Sigmoid colon (tissue), 7 donors: ENCODE results near the gene MPV17. TPM values are rescaled to one million over a fixed set of nuclear protein-coding genes. Genes with fewer than 3 reads are reported as not detected.
"Not testable (repeated sequence)": the region's sequence is repeated elsewhere in the genome, so short reads cannot be mapped to it uniquely, and the experiment has no call there.

ENCODE experiments used
- DNase-seq: peaks from one replicate; pipeline ENCODE4 v3.0.0-alpha.2; 2019
- H3K27ac ChIP-seq, 4 donors: fragments of 200-600 bp; sonication (generic); one replicate each; pipeline ENCODE4 v1.5.1; 2016 to 2019; ENCODE audit warnings: mild to moderate bottlenecking in 1 of 4
- H3K27me3 ChIP-seq, 3 donors: fragments of 200-600 bp; sonication (generic); one replicate each; pipeline ENCODE4 v1.5.1; 2019; ENCODE audit warnings: mild to moderate bottlenecking in 1 of 3
- H3K36me3 ChIP-seq, 4 donors: fragments of 200-600 bp; sonication (generic); one replicate each; pipeline ENCODE4 v1.5.1; 2016 to 2019
- H3K4me1 ChIP-seq, 4 donors: fragments of 200-600 bp; sonication (generic); one replicate each; pipeline ENCODE4 v1.5.1; 2017 to 2019
- H3K4me3 ChIP-seq, 4 donors: fragments of 200-600 bp; sonication (generic); one replicate each; pipeline ENCODE4 v1.5.1; 2017 to 2019; ENCODE audit warnings: mild to moderate bottlenecking in 2 of 4, moderate library complexity in 1 of 4
- H3K9me3 ChIP-seq, 4 donors: fragments of 200-600 bp in 3 of 4; sonication (generic) in 3 of 4; one replicate each; pipeline versions ENCODE4 v1.5.1 to v1.6.1; 2013 to 2019
- EP300 ChIP-seq, 4 donors: sonication (generic); formaldehyde crosslinking; IDR thresholded peaks; one replicate each; pipeline ENCODE4 v1.6.1; 2017; ENCODE audit warnings: antibody characterized with exemption in 4 of 4
- POLR2A ChIP-seq, 2 donors: fragments of 450-650 bp; IDR thresholded peaks; one replicate each; pipeline ENCODE4 v1.6.1; 2016; ENCODE audit warnings: antibody characterized with exemption in 2 of 2, mild to moderate bottlenecking in 2 of 2, moderate library complexity in 2 of 2
- POLR2AphosphoS5 ChIP-seq, 4 donors: sonication (generic); formaldehyde crosslinking; IDR thresholded peaks; one replicate each; pipeline ENCODE4 v1.6.1; 2017; ENCODE audit warnings: antibody characterized with exemption in 4 of 4
- WGBS, 2 donors: extraction: QIAGEN DNeasy Blood & Tissue Kit; methylation state at CpG; one replicate each; pipeline ENCODE4 v1.1.7; 2013; 5-methylcytosine and 5-hydroxymethylcytosine counted together
- intact Hi-C: fragments of 100-400 bp; cut with DNase I; formaldehyde crosslinking; loops from one replicate; pipeline ENCODE4 v1.15.1; 2023
- polyA plus RNA-seq, 3 donors: library from polyadenylated mRNA; stranded (reverse); fragments of 200-250 nt; gene quantifications; one replicate each; pipeline ENCODE4 v1.2.3, GENCODE V29; 2013
- total RNA-seq, 4 donors: library from RNA; depleted of rRNA; stranded (reverse); fragments of >200 nt; gene quantifications; one replicate each; pipeline ENCODE4 v1.1.0, GENCODE V29; 2016
- TF ChIP-seq, protein P1 (sequence below), 4 experiments: fragments of 450-650 bp in 3 of 4; fragments of 200-600 bp in 1 of 4; IDR thresholded peaks; one replicate each; pipeline ENCODE4 v1.5.1; 2016 to 2019; ENCODE audit warnings: antibody characterized with exemption in 4 of 4, mild to moderate bottlenecking in 3 of 4, moderate library complexity in 2 of 4
- donor health status: healthy with polysubstance abuse.
- donor health status: Bipolar disorder and iron deficiency.
- donor health status: healthy.

MPV17 gene
- total and polyA plus RNA-seq, 7 donors = 22.2 to 68.6 (median 59.9) TPM

DNA sequence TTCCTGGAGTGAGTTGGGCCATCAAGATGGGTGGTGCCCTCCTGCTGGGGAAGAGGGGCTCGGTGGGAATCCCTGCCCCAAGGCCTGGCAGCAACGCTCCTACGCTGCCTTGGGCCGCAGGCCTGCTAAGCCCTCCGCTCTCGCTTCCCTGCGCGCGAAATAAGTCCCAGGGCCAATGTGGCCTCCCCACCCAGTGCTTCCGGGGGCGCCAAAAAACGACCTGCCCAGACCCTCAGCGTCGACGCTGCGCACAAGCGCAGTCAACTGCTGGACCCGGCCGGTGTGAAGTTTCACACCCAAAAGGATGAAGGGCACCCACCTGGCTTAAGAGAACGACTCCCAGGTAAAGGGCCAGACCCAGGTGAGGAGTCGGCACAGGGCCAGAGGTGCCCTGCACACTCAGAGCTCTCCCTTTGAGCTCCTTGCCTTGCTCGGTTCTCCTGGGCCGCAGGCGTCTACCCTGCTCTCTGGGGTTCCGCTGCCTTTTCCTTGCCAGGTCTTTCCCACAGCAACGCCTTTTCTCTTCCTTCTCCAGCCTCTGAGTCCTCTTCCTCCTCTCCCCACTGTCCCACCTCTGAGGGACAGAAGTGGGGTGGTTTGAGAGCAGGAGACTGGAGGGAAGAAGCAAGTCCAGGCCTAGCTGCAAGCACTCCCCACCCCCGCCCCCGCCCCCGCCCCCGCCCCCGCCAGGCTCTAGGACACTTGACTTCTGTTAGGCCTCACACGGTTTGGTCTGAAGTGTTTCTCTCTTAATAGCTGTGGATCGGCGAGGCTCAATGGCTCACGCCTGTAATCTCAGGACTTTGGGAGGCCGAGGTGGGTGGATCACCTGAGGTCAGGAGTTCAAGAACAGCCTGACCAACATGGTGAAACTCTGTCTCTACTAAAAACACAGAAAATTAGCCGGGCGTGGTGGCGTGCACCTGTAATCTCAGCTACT, 47.4 kb downstream of the MPV17 start, which contains the start of gene DNAJC5G:
DNAJC5G (plus strand) TSS at position 223 of the 940 bp plus-strand sequence. CDS start 1,296 bp downstream, outside the sequence.
- H3K27ac ChIP-seq = no peak within 1 kb of the TSS
- DNase-seq = no peak
- no peaks in the 10 kb centered on the region for H3K4me1 ChIP-seq
- H3K27me3 ChIP-seq = peaks cover 0 to 30% (median 2%) of the 10 kb centered on the region in 3 donors
- 85 to 86% methylated on average over 39 of the region's 39 CpGs for WGBS, 2 donors
- TF ChIP-seq, protein P1, sequence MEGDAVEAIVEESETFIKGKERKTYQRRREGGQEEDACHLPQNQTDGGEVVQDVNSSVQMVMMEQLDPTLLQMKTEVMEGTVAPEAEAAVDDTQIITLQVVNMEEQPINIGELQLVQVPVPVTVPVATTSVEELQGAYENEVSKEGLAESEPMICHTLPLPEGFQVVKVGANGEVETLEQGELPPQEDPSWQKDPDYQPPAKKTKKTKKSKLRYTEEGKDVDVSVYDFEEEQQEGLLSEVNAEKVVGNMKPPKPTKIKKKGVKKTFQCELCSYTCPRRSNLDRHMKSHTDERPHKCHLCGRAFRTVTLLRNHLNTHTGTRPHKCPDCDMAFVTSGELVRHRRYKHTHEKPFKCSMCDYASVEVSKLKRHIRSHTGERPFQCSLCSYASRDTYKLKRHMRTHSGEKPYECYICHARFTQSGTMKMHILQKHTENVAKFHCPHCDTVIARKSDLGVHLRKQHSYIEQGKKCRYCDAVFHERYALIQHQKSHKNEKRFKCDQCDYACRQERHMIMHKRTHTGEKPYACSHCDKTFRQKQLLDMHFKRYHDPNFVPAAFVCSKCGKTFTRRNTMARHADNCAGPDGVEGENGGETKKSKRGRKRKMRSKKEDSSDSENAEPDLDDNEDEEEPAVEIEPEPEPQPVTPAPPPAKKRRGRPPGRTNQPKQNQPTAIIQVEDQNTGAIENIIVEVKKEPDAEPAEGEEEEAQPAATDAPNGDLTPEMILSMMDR (IDR thresholded peaks at IDR 0.05) = no peak
- no peak for TF ChIP-seq POLR2AphosphoS5 (IDR thresholded peaks at IDR 0.05)
- no peak for TF ChIP-seq EP300 (IDR thresholded peaks at IDR 0.05)
- TF ChIP-seq POLR2A (IDR thresholded peaks at IDR 0.05) = no peak
- no peaks in the 10 kb centered on the region for H3K9me3 ChIP-seq
- no peak within 1 kb of the TSS for H3K4me3 ChIP-seq
- no peaks in the 10 kb centered on the region for H3K36me3 ChIP-seq
- intact Hi-C loops = no loop called here

DNA sequence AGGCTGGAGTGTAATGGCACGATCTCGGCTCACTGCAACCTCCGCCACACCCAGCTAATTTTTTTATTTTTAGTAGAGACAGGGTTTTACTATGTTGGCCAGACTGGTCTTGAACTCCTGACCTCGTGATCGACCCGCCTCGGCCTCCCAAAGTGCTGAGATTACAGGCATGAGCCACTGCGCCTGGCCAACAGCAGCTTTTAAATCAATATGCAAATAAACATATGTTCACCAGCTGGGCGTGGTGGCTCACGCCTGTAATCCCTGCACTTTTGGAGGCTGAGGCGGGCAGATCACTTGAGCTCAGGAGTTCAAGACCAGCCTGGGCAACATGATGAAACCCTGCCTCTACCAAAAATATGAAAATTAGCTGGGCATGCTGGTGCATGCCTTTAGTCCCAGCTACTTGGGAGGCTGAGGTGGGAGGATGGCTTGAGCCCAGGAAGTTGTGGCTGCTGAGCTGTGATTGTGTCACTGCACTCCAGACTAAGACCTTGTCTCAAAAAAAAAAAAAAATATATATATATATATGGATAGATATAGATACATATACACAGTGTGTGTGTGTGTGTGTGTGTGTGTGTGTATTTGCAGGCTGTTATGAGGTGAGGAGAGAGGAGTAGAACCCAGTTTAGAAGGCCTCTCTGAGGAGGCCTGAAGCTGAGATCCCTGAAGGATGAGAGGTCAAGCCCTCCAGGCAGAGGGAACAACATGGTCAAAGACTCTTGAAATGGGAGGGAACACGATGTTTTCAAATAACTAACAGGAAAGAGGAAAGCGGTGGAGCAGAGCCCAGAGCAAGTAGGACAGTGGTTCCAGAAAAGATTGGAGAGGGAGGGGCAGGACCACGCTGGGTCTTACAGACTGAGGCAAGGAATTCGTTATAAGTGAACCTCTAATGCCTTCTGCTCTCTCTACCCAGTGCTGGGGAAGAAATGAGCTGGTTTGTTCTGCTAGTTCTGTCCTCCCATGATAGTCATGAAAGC, 50.1 kb downstream of the MPV17 start:
- H3K4me1 ChIP-seq, H3K27ac ChIP-seq, H3K36me3 ChIP-seq, intact Hi-C loops, H3K4me3 ChIP-seq, H3K9me3 ChIP-seq: not testable (repeated sequence)
- 39 to 76% methylated on average over 15 of the region's 15 CpGs for WGBS, 2 donors
- H3K27me3 ChIP-seq = peaks cover 0 to 34% (median 2%) of the 10 kb centered on the region in 3 donors
- DNase-seq = peak; percentile 19

DNA sequence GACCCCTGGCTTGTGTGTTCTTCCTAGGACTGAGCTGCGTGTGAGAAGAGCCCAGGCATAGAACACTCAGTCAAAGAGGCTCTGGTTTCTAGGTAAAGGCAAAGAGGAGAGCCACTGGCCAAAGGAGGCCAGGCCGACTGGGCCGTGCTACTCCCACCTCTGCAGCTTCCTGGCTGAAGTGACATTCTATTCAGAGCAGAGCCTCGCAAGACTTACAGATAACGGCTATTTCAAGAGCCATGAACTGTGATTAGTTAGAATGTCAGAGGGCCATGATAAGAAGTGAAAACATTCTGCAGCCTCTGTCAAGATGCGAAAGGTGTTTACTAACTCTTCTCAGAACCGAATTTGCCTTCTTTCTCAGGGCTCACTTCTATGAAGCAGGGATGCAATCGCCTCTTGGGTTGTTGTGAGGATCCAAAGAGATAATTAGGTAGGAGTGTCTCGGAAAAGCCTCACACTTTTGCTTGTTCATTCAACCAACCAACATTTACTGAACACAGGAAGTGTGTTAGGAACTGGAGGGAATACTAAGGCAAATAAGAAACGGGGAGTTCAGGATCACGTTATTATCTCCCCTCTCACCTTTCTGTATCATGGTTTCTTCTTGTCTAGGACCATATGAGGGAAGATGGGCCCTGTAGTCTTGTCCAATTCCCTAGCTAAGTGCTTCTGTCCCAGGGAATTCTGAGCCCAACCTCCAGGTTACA, 51.1 kb downstream of the MPV17 start:
- peak; percentile 8 for DNase-seq
- no peak for TF ChIP-seq POLR2A (IDR thresholded peaks at IDR 0.05)
- no peak for TF ChIP-seq POLR2AphosphoS5 (IDR thresholded peaks at IDR 0.05)
- no peaks in the 10 kb centered on the region for H3K36me3 ChIP-seq
- no peak overlapping the region for H3K27ac ChIP-seq
- intact Hi-C loops = no loop called here
- H3K4me3 ChIP-seq = no peak overlapping the region
- no peaks in the 10 kb centered on the region for H3K9me3 ChIP-seq
- WGBS, 2 donors = 70 to 80% methylated on average over 11 of the region's 11 CpGs
- peaks cover 0 to 37% (median 9%) of the 10 kb centered on the region in 3 donors for H3K27me3 ChIP-seq
- no peaks in the 10 kb centered on the region for H3K4me1 ChIP-seq

DNA sequence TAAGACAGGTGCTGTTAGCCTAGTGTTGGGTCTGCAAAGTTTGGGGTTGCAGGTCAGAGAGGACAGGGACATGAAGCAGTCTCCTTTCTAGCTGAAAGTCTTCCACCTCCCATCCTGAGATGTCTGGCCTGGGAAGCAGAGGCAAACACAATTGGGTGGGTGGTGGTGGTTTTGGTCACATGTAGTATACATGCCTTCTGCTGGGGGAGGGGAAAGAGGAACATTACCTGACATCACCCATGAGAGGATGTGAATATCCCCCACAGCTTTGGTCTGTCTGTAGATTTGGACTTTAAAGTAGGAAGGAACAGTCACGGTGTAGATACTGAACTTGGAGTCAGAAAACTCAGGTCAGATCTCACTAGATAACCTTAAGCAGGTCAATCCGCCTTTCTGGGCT, 52.2 kb downstream of the MPV17 start:
- H3K36me3 ChIP-seq = no peaks in the 10 kb centered on the region
- no peak overlapping the region for H3K27ac ChIP-seq
- TF ChIP-seq POLR2AphosphoS5 (IDR thresholded peaks at IDR 0.05) (no peak), POLR2A (IDR thresholded peaks at IDR 0.05) (no peak), EP300 (IDR thresholded peaks at IDR 0.05) (no peak)
- TF ChIP-seq, protein P1 (IDR thresholded peaks at IDR 0.05) = no peak
- 57 to 65% methylated on average over 2 of the region's 2 CpGs for WGBS, 2 donors
- no peak for DNase-seq
- no peak overlapping the region for H3K4me3 ChIP-seq
- peaks cover 2 to 43% (median 19%) of the 10 kb centered on the region in 3 donors for H3K27me3 ChIP-seq
- intact Hi-C loops = no loop called here
- no peaks in the 10 kb centered on the region for H3K4me1 ChIP-seq
- H3K9me3 ChIP-seq = no peaks in the 10 kb centered on the region

DNA sequence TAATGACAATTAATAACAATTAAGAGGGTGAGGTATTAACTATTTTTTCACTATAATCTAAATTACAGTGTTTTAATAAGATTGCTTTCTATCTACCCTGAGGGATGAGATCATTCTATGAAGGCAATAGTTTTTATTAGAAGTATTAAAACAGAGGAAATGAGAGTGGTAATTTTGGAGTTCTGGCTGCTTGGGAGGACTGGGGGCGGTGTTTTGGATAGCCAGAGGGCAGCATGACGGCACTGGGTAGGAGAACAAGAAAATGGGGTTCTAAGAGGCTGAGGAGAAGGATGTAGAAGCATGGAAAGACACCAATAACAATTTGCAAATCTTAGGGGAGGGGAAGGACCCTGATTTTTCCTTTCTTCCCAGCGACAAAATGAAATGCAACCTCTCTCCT, 52.8 kb downstream of the MPV17 start:
- H3K27ac ChIP-seq = no peak overlapping the region
- peaks cover 7 to 44% (median 22%) of the 10 kb centered on the region in 3 donors for H3K27me3 ChIP-seq
- 80 to 87% methylated on average over 3 of the region's 3 CpGs for WGBS, 2 donors

DNA sequence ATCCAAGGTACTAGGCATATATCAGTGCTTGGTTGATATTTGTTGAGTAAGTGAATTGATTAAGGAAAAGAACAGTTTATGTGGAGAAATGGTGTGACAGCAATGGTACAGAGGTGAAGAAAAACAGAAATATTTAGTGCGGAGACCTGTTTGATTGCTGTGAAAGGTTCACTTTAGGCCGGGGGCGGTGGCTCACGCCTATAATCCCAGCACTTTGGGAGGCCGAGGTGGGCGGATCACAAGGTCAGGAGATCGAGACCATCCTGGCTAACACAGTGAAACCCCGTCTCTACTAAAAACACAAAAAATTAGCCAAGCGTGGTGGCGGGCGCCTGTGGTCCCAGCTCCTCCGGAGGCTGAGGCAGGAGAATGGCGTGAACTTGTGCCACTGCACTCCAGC, 54.6 kb downstream of the MPV17 start:
- WGBS, 2 donors = 91 to 93% methylated on average over 13 of the region's 13 CpGs
- H3K9me3 ChIP-seq, H3K4me3 ChIP-seq, H3K27ac ChIP-seq, H3K36me3 ChIP-seq, intact Hi-C loops, DNase-seq: not testable (repeated sequence)
- peaks cover 0 to 21% (median 20%) of the 10 kb centered on the region in 4 donors for H3K4me1 ChIP-seq
- H3K27me3 ChIP-seq = peaks cover 19 to 61% (median 40%) of the 10 kb centered on the region in 3 donors

More for the DNA sequence above, 52.8 kb downstream of the MPV17 start:
- intact Hi-C loops = no loop called here
- TF ChIP-seq POLR2AphosphoS5 (IDR thresholded peaks at IDR 0.05) (no peak), EP300 (IDR thresholded peaks at IDR 0.05) (no peak), POLR2A (IDR thresholded peaks at IDR 0.05) (no peak)
- TF ChIP-seq, protein P1 (IDR thresholded peaks at IDR 0.05) = no peak
- Histone ChIP-seq H3K9me3 (no peaks in the 10 kb centered on the region), H3K4me1 (peaks cover 0 to 3% (median 2%) of the 10 kb centered on the region in 4 donors), H3K36me3 (no peaks in the 10 kb centered on the region), H3K4me3 (no peak overlapping the region)
- no peak for DNase-seq
